Measurements from ENCODE around the gene ITPR3.

ITPR3 gene

DNA sequence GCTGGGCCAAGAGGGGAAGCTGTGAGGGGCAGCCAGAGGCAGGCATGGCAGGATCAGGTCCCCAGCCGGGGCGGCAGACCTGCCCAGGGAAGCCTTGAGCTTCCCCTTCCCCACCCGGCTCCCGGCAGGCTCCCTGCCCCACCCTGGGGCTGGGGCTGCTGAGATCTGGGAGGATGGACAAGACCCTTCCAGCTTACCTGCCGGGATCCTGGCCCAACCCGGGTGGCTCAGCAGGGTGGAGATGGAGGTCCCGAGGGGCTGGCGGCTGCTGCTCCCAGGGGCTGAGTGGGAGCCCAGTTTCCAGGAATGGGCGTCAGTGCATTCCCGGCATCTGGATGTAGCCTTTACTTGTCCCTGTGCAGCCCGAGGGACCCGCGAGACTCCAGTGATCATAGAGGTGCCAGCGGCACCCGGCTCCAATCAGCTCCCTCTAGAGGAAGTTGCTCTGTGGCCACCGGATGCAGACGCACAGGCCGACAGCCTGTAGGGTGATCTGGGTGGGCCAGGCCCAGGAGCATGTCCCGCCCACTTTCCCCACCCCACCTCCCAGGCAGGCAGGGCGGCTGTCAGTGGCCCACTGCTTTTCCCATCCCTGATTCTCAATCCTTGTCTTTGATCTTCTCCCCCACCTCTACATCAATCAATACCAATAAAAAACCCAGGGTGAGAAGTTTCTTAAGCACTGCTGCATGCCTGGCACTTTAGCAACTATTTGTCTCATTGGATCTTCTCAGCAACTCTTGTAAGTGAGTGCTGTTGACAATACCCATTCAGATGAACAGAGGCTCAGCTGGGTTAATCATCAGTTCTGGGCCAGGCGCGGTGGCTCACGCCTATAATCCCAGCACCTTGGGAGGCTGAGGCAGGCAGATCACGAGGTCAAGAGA is 41.1 kb upstream of the ITPR3 start, which contains the start of gene BAK1:
Gene BAK1 (minus strand): TSS at position 449 of the 887 bp plus-strand sequence. CDS start 2,672 bp downstream, outside the sequence.
- Histone ChIP-seq H3K36me3 (ENCODE audit: control insufficient read depth in 1 of 2, insufficient read depth in 2 of 2, low read length in 2 of 2) (peaks cover 22 to 26% of the 10 kb centered on the region in 2 experiments), H2BK120ac (ENCODE audit: insufficient read depth, low read length, poor library complexity) (peak within 1 kb of the TSS; percentile 6), H3K27ac (ENCODE audit: low read depth, low read length) (no peak within 1 kb of the TSS), H3K4ac (ENCODE audit: low read depth, low read length) (peak within 1 kb of the TSS; percentile 97), H3K4me1 (ENCODE audit: control insufficient read depth in 1 of 2, insufficient read depth in 2 of 2, low read length in 2 of 2) (peaks cover 4 to 10% of the 10 kb centered on the region in 2 experiments), H3K79me1 (ENCODE audit: low read length) (peaks cover 7% of the 10 kb centered on the region), H3K27me3 (ENCODE audit: insufficient read depth, low read length) (no peaks in the 10 kb centered on the region), H2AK5ac (ENCODE audit: low read length) (peak within 1 kb of the TSS; percentile 98), H4K91ac (ENCODE audit: low read depth, low read length) (peak within 1 kb of the TSS; percentile 80), H3K4me3 (ENCODE audit: low read depth, low read length) (peak within 1 kb of the TSS; percentile 79), H2BK12ac (ENCODE audit: low read length) (peak within 1 kb of the TSS; percentile 15), H3K18ac (ENCODE audit: low read length) (peak within 1 kb of the TSS; percentile 68), H4K12ac (ENCODE audit: low read depth, low read length) (peak within 1 kb of the TSS; percentile 52), H3K79me2 (ENCODE audit: control insufficient read depth, insufficient read depth, low read length, poor library complexity) (peaks cover 9% of the 10 kb centered on the region), H3K14ac (ENCODE audit: low read length) (peak within 1 kb of the TSS; percentile 70), H2AFZ (ENCODE audit: insufficient read depth, low read length, poor library complexity) (peak within 1 kb of the TSS; percentile 91), H4K8ac (ENCODE audit: low read depth, low read length) (peak within 1 kb of the TSS; percentile 80), H3K23ac (ENCODE audit: low read length) (no peak within 1 kb of the TSS), H3K9ac (ENCODE audit: low read length) (peak within 1 kb of the TSS; percentile 92), H2BK5ac (ENCODE audit: low read depth, low read length, poor library complexity) (peak within 1 kb of the TSS; percentile 51), H3K4me2 (ENCODE audit: low read length) (peak within 1 kb of the TSS; percentile 93), H3K9me3 (ENCODE audit: insufficient read depth, low read depth, low read length) (peaks cover 4% of the 10 kb centered on the region)
- WGBS (ENCODE audit: extremely low coverage, insufficient coverage, insufficient read length) = no CpG with 5 or more reads among the region's 24 CpGs
- peak; percentile 80 to 81 for DNase-seq

DNA sequence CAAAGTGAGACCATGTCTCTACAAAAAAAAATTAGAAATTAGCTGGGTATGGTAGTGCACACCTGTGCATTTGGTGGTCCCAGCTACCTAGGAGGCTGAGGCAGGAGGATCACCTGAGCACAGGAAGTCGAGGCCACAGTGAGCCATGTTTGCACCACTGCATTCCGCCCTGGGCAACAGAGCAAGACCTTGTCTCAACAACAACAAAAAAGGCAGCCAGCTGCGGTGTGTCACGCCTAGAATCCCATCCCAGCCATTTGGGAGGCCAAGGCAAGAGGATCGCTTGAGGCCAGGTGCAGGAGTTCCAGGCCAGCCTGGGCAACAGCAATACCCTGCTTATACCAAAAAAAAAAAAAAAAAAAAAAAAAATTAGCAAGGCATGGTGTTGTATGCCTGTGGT is 39.9 kb upstream of the ITPR3 start:
- Histone ChIP-seq H3K79me1 (ENCODE audit: low read length) (peaks cover 7% of the 10 kb centered on the region), H2BK5ac (ENCODE audit: low read depth, low read length, poor library complexity) (no peak overlapping the region), H3K4me1 (ENCODE audit: control insufficient read depth in 1 of 2, insufficient read depth in 2 of 2, low read length in 2 of 2) (peaks cover 4 to 12% of the 10 kb centered on the region in 2 experiments), H3K36me3 (ENCODE audit: control insufficient read depth in 1 of 2, insufficient read depth in 2 of 2, low read length in 2 of 2) (peaks cover 14 to 18% of the 10 kb centered on the region in 2 experiments), H2AFZ (ENCODE audit: insufficient read depth, low read length, poor library complexity) (no peak overlapping the region), H4K8ac (ENCODE audit: low read depth, low read length) (no peak overlapping the region), H3K9me3 (ENCODE audit: insufficient read depth, low read depth, low read length) (peaks cover 4% of the 10 kb centered on the region), H2BK12ac (ENCODE audit: low read length) (no peak overlapping the region), H3K79me2 (ENCODE audit: control insufficient read depth, insufficient read depth, low read length, poor library complexity) (peaks cover 9% of the 10 kb centered on the region), H3K4ac (ENCODE audit: low read depth, low read length) (no peak overlapping the region), H2AK5ac (ENCODE audit: low read length) (no peak overlapping the region), H3K4me3 (ENCODE audit: low read depth, low read length) (no peak overlapping the region), H3K4me2 (ENCODE audit: low read length) (no peak overlapping the region), H3K18ac (ENCODE audit: low read length) (no peak overlapping the region), H2BK120ac (ENCODE audit: insufficient read depth, low read length, poor library complexity) (no peak overlapping the region), H4K12ac (ENCODE audit: low read depth, low read length) (no peak overlapping the region), H3K27ac (ENCODE audit: low read depth, low read length) (no peak overlapping the region), H4K91ac (ENCODE audit: low read depth, low read length) (no peak overlapping the region), H3K23ac (ENCODE audit: low read length) (no peak overlapping the region), H3K27me3 (ENCODE audit: insufficient read depth, low read length) (no peaks in the 10 kb centered on the region), H3K9ac (ENCODE audit: low read length) (no peak overlapping the region), H3K14ac (ENCODE audit: low read length) (no peak overlapping the region)
- no CpG with 5 or more reads among the region's 5 CpGs for WGBS (ENCODE audit: extremely low coverage, insufficient coverage, insufficient read length)
- no peak for DNase-seq

DNA sequence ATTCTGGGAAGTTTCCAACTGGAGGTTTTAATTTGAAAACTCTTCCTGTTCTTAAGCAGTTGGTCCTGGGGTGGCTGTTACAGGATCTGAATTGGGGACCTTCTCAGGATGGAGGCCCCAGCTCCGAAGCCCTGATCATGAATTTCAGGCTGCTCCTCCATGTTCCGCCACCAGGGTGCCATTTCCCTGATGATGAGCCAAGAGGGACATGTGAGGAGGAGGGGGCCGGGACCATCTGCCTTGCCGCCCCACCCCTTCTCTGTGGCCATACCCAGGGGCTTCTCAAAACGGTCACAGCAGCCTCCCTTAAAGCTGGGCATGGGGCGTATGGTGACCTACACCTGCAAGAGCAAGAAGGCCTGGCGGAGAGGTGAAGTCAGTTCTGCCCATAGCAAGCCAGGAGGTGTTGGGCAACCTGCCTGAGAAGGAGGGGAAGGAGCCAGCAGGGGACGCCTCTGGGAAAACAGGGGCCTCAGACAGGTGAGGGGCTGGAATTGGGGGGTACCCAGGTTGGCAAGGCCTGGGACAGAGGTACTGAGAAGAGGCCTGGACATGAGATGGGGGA is 37.4 kb upstream of the ITPR3 start:
- H3K23ac ChIP-seq (ENCODE audit: low read length) = no peak overlapping the region
- no peak overlapping the region for H4K8ac ChIP-seq (ENCODE audit: low read depth, low read length)
- H2BK12ac ChIP-seq (ENCODE audit: low read length) = no peak overlapping the region
- DNase-seq = no peak
- H3K79me1 ChIP-seq (ENCODE audit: low read length) = peaks cover 7% of the 10 kb centered on the region
- H3K4me1 ChIP-seq (ENCODE audit: control insufficient read depth in 1 of 2, insufficient read depth in 2 of 2, low read length in 2 of 2) = peaks cover 4 to 12% of the 10 kb centered on the region in 2 experiments
- no CpG with 5 or more reads among the region's 8 CpGs for WGBS (ENCODE audit: extremely low coverage, insufficient coverage, insufficient read length)
- no peak overlapping the region for H3K18ac ChIP-seq (ENCODE audit: low read length)
- no peaks in the 10 kb centered on the region for H3K36me3 ChIP-seq (ENCODE audit: control insufficient read depth in 1 of 2, insufficient read depth in 2 of 2, low read length in 2 of 2)
- no peak overlapping the region for H3K9ac ChIP-seq (ENCODE audit: low read length)
- no peak overlapping the region for H2BK5ac ChIP-seq (ENCODE audit: low read depth, low read length, poor library complexity)
- H2AK5ac ChIP-seq (ENCODE audit: low read length) = no peak overlapping the region
- no peak overlapping the region for H3K4ac ChIP-seq (ENCODE audit: low read depth, low read length)
- H4K91ac ChIP-seq (ENCODE audit: low read depth, low read length) = no peak overlapping the region
- H2AFZ ChIP-seq (ENCODE audit: insufficient read depth, low read length, poor library complexity) = no peak overlapping the region
- H3K79me2 ChIP-seq (ENCODE audit: control insufficient read depth, insufficient read depth, low read length, poor library complexity) = peaks cover 8% of the 10 kb centered on the region
- H4K12ac ChIP-seq (ENCODE audit: low read depth, low read length) = no peak overlapping the region
- no peak overlapping the region for H3K27ac ChIP-seq (ENCODE audit: low read depth, low read length)
- peaks cover 2% of the 10 kb centered on the region for H3K9me3 ChIP-seq (ENCODE audit: insufficient read depth, low read depth, low read length)
- no peak overlapping the region for H3K14ac ChIP-seq (ENCODE audit: low read length)
- H3K27me3 ChIP-seq (ENCODE audit: insufficient read depth, low read length) = no peaks in the 10 kb centered on the region
- no peak overlapping the region for H2BK120ac ChIP-seq (ENCODE audit: insufficient read depth, low read length, poor library complexity)
- H3K4me3 ChIP-seq (ENCODE audit: low read depth, low read length) = no peak overlapping the region
- H3K4me2 ChIP-seq (ENCODE audit: low read length) = no peak overlapping the region

DNA sequence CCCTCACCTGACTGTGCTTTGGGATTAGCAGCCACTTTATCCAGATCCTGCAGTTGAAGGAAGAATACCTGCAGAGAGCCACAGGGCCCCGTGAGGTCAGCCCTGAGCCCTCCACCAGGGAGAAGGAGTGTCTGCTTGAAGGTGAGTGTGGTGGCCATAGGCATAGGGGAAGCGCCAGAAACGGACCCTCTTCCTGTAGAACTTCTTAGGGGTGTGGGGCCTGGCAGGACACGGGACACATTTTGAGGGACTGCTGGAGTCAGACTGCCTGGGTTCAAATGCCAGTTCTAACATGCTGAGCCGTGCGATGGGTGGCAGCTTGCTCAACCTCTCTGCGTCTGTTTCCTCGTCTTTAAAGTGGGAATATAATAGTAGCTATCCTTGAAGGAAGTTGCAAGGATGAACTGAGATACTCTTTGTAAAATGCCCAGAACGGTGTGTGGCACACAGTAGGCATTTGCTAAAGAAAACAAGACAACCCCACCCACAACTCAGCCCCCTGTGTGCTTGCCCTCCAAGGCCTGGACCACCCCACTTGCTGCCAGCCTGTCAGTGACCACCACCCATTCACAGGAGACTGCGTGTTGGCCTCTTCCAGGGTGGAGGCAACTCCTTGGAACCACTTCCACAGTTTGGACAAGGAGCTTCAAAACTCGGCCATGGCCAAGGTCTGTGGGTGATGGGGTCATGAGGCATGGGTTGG is 36.3 kb upstream of the ITPR3 start:
- no peak overlapping the region for H2BK120ac ChIP-seq (ENCODE audit: insufficient read depth, low read length, poor library complexity)
- WGBS (ENCODE audit: extremely low coverage, insufficient coverage, insufficient read length) = no CpG with 5 or more reads among the region's 11 CpGs
- no peak overlapping the region for H2BK5ac ChIP-seq (ENCODE audit: low read depth, low read length, poor library complexity)
- no peak overlapping the region for H2AK5ac ChIP-seq (ENCODE audit: low read length)
- H3K14ac ChIP-seq (ENCODE audit: low read length) = no peak overlapping the region
- no peak overlapping the region for H3K4me2 ChIP-seq (ENCODE audit: low read length)
- H4K91ac ChIP-seq (ENCODE audit: low read depth, low read length) = no peak overlapping the region
- H3K18ac ChIP-seq (ENCODE audit: low read length) = no peak overlapping the region
- no peaks in the 10 kb centered on the region for H3K9me3 ChIP-seq (ENCODE audit: insufficient read depth, low read depth, low read length)
- H3K27ac ChIP-seq (ENCODE audit: low read depth, low read length) = no peak overlapping the region
- no peak overlapping the region for H3K4me3 ChIP-seq (ENCODE audit: low read depth, low read length)
- peaks cover 2 to 6% of the 10 kb centered on the region in 2 experiments for H3K4me1 ChIP-seq (ENCODE audit: control insufficient read depth in 1 of 2, insufficient read depth in 2 of 2, low read length in 2 of 2)
- no peak overlapping the region for H3K4ac ChIP-seq (ENCODE audit: low read depth, low read length)
- DNase-seq = no peak
- H3K79me1 ChIP-seq (ENCODE audit: low read length) = peaks cover under 1% of the 10 kb centered on the region
- no peak overlapping the region for H4K12ac ChIP-seq (ENCODE audit: low read depth, low read length)
- no peaks in the 10 kb centered on the region for H3K27me3 ChIP-seq (ENCODE audit: insufficient read depth, low read length)
- no peak overlapping the region for H3K9ac ChIP-seq (ENCODE audit: low read length)
- no peaks in the 10 kb centered on the region for H3K36me3 ChIP-seq (ENCODE audit: control insufficient read depth in 1 of 2, insufficient read depth in 2 of 2, low read length in 2 of 2)
- H4K8ac ChIP-seq (ENCODE audit: low read depth, low read length) = no peak overlapping the region
- no peak overlapping the region for H3K23ac ChIP-seq (ENCODE audit: low read length)
- H2BK12ac ChIP-seq (ENCODE audit: low read length) = no peak overlapping the region
- H2AFZ ChIP-seq (ENCODE audit: insufficient read depth, low read length, poor library complexity) = no peak overlapping the region
- no peaks in the 10 kb centered on the region for H3K79me2 ChIP-seq (ENCODE audit: control insufficient read depth, insufficient read depth, low read length, poor library complexity)

Data from trophoblast cell (in vitro differentiated cells and primary cell).